ENCODE data around the gene KCNT2.

DNA sequence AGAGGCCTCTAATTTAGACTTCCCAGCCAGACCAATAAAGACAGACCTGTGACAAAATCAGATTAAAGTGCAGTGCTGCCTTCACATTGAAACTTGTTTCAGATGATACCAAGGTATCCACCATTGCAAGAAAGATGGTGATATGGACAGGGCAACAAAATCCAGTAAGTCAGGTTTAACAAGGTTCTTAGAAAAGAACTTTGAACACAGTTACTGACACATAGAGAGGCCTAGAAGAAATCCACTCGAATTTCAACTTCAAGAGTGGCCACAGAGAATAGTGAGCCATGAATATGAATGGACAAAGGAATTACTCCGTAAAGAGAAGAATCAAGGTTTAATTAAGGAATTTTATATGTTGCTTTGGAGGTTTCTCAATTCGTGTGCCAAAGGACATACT, 230.4 kb downstream of the KCNT2 start:
- TF ChIP-seq, protein P1, sequence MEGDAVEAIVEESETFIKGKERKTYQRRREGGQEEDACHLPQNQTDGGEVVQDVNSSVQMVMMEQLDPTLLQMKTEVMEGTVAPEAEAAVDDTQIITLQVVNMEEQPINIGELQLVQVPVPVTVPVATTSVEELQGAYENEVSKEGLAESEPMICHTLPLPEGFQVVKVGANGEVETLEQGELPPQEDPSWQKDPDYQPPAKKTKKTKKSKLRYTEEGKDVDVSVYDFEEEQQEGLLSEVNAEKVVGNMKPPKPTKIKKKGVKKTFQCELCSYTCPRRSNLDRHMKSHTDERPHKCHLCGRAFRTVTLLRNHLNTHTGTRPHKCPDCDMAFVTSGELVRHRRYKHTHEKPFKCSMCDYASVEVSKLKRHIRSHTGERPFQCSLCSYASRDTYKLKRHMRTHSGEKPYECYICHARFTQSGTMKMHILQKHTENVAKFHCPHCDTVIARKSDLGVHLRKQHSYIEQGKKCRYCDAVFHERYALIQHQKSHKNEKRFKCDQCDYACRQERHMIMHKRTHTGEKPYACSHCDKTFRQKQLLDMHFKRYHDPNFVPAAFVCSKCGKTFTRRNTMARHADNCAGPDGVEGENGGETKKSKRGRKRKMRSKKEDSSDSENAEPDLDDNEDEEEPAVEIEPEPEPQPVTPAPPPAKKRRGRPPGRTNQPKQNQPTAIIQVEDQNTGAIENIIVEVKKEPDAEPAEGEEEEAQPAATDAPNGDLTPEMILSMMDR (IDR thresholded peaks at IDR 0.05; ENCODE audit: extremely low read depth in 1 of 2, insufficient read depth in 1 of 2, low read depth in 1 of 2, low read length in 2 of 2), result no peak
- TF ChIP-seq POLR2A (IDR thresholded peaks at IDR 0.05; ENCODE audit: low read depth, low read length), result no peak
- no peak for TF ChIP-seq FOS (IDR thresholded peaks at IDR 0.05; ENCODE audit: borderline replicate concordance, insufficient read depth, low read length)
- no peak for TF ChIP-seq EZH2 (IDR thresholded peaks at IDR 0.05; ENCODE audit: borderline replicate concordance, low read depth, low read length, severe bottlenecking)
- TF ChIP-seq MYC (IDR thresholded peaks at IDR 0.05; ENCODE audit: low read depth, low read length), result no peak
- TF ChIP-seq POLR2AphosphoS5 (IDR thresholded peaks at IDR 0.05; ENCODE audit: insufficient read depth, low read depth, low read length), result no peak
- TF ChIP-seq, protein P2, sequence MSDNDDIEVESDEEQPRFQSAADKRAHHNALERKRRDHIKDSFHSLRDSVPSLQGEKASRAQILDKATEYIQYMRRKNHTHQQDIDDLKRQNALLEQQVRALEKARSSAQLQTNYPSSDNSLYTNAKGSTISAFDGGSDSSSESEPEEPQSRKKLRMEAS (IDR thresholded peaks at IDR 0.05; ENCODE audit: insufficient read depth, insufficient read length), result no peak
